ENCODE data around the gene NAPSA.

- no peak for TF ChIP-seq POLR2A (IDR thresholded peaks at IDR 0.05)
- no peak for TF ChIP-seq CTCF (IDR thresholded peaks at IDR 0.05)
Measured at GRCh38 chr19:50349277-50350057, 16.0 kb downstream of the NAPSA start.

Data from Peyer's patch (tissue), 4 donors.